ENCODE results near the gene AP4M1. TPM values are rescaled to one million over a fixed set of nuclear protein-coding genes. Genes with fewer than 3 reads are reported as not detected.

AP4M1 gene
- total and polyA plus RNA-seq, 10 of the 15 experiments (the other 5 are each of a cell fraction or from before 2014, with no cell fraction given), result 0.77 to 16.1 (median 13.0) TPM

DNA sequence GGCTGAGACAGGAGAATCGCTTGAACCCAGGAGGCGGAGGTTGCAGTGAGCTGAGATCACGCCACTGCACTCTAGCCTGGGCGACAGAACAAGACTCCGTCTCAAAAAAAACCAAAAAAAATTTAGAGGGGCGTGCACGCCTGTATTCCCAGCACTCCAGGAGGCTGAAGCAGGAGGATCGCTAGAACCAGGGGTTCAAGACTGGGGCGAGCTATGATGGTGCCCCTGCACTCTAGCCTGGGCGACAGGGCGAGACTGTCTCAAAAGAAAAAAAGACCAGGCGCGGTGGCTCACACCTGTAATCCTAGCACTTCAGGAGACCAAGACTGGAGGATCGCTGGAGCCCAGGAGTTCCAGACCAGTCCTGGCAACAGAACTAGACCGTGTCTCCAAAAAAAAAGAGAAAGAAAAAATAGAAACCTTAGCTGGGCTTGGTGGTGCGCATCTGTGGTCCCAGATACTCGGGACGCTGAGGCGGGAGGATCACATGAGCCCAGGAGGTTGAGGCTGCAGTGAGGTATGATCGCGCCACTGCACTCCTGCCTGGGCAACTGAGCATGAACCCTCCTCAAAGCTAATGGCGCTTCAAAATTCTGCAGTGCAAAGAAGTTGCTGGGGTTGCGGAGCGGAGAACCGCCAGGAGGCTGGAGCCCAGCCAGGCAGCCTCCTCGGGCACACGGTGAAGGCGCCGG lies 24.9 kb downstream of the AP4M1 start (continued):
- no peak for TF ChIP-seq RBBP5 (conservative IDR thresholded peaks at IDR 0.05)
- TF ChIP-seq MTA2 (IDR thresholded peaks at IDR 0.05; ENCODE audit: low read depth), result peak; percentile 26; the same call in 1 of the 2 replicates
- TF ChIP-seq, protein P1, sequence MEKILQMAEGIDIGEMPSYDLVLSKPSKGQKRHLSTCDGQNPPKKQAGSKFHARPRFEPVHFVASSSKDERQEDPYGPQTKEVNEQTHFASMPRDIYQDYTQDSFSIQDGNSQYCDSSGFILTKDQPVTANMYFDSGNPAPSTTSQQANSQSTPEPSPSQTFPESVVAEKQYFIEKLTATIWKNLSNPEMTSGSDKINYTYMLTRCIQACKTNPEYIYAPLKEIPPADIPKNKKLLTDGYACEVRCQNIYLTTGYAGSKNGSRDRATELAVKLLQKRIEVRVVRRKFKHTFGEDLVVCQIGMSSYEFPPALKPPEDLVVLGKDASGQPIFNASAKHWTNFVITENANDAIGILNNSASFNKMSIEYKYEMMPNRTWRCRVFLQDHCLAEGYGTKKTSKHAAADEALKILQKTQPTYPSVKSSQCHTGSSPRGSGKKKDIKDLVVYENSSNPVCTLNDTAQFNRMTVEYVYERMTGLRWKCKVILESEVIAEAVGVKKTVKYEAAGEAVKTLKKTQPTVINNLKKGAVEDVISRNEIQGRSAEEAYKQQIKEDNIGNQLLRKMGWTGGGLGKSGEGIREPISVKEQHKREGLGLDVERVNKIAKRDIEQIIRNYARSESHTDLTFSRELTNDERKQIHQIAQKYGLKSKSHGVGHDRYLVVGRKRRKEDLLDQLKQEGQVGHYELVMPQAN (conservative IDR thresholded peaks at IDR 0.05), result peak; percentile 80; the same call in 1 of the 2 replicates
- TF ChIP-seq HDGF (IDR thresholded peaks at IDR 0.05), result no peak
- TF ChIP-seq MEF2B (IDR thresholded peaks at IDR 0.05; ENCODE audit: partially characterized antibody, poor library complexity, severe bottlenecking), result peak; percentile 18
- TF ChIP-seq ZNF24 (IDR thresholded peaks at IDR 0.05), result no peak
- TF ChIP-seq, protein P2, sequence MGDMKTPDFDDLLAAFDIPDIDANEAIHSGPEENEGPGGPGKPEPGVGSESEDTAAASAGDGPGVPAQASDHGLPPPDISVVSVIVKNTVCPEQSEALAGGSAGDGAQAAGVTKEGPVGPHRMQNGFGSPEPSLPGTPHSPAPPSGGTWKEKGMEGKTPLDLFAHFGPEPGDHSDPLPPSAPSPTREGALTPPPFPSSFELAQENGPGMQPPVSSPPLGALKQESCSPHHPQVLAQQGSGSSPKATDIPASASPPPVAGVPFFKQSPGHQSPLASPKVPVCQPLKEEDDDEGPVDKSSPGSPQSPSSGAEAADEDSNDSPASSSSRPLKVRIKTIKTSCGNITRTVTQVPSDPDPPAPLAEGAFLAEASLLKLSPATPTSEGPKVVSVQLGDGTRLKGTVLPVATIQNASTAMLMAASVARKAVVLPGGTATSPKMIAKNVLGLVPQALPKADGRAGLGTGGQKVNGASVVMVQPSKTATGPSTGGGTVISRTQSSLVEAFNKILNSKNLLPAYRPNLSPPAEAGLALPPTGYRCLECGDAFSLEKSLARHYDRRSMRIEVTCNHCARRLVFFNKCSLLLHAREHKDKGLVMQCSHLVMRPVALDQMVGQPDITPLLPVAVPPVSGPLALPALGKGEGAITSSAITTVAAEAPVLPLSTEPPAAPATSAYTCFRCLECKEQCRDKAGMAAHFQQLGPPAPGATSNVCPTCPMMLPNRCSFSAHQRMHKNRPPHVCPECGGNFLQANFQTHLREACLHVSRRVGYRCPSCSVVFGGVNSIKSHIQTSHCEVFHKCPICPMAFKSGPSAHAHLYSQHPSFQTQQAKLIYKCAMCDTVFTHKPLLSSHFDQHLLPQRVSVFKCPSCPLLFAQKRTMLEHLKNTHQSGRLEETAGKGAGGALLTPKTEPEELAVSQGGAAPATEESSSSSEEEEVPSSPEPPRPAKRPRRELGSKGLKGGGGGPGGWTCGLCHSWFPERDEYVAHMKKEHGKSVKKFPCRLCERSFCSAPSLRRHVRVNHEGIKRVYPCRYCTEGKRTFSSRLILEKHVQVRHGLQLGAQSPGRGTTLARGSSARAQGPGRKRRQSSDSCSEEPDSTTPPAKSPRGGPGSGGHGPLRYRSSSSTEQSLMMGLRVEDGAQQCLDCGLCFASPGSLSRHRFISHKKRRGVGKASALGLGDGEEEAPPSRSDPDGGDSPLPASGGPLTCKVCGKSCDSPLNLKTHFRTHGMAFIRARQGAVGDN (IDR thresholded peaks at IDR 0.05), result peak; percentile 59; the same call in 1 of the 2 replicates
- TF ChIP-seq CREM (IDR thresholded peaks at IDR 0.05; ENCODE audit: low read depth), result no peak
- TF ChIP-seq PAX8 (IDR thresholded peaks at IDR 0.05), result peak; percentile 86; the same call in 1 of the 2 replicates
- 0 out of 2 replicates have a peak, but pooled peaks have one; percentile 2 for TF ChIP-seq GATAD2B (conservative IDR thresholded peaks at IDR 0.05; ENCODE audit: low read depth)
- TF ChIP-seq KLF5 (IDR thresholded peaks at IDR 0.05; ENCODE audit: partially characterized antibody), result no peak
- TF ChIP-seq, protein P3, sequence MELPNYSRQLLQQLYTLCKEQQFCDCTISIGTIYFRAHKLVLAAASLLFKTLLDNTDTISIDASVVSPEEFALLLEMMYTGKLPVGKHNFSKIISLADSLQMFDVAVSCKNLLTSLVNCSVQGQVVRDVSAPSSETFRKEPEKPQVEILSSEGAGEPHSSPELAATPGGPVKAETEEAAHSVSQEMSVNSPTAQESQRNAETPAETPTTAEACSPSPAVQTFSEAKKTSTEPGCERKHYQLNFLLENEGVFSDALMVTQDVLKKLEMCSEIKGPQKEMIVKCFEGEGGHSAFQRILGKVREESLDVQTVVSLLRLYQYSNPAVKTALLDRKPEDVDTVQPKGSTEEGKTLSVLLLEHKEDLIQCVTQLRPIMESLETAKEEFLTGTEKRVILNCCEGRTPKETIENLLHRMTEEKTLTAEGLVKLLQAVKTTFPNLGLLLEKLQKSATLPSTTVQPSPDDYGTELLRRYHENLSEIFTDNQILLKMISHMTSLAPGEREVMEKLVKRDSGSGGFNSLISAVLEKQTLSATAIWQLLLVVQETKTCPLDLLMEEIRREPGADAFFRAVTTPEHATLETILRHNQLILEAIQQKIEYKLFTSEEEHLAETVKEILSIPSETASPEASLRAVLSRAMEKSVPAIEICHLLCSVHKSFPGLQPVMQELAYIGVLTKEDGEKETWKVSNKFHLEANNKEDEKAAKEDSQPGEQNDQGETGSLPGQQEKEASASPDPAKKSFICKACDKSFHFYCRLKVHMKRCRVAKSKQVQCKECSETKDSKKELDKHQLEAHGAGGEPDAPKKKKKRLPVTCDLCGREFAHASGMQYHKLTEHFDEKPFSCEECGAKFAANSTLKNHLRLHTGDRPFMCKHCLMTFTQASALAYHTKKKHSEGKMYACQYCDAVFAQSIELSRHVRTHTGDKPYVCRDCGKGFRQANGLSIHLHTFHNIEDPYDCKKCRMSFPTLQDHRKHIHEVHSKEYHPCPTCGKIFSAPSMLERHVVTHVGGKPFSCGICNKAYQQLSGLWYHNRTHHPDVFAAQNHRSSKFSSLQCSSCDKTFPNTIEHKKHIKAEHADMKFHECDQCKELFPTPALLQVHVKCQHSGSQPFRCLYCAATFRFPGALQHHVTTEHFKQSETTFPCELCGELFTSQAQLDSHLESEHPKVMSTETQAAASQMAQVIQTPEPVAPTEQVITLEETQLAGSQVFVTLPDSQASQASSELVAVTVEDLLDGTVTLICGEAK (IDR thresholded peaks at IDR 0.05; ENCODE audit: borderline replicate concordance), result no peak
- TF ChIP-seq SMC3 (IDR thresholded peaks at IDR 0.05; ENCODE audit: borderline replicate concordance, low read length), result 0 out of 2 replicates have a peak, but pooled peaks have one; percentile 10
- no peak for TF ChIP-seq NFYA (IDR thresholded peaks at IDR 0.05; ENCODE audit: borderline replicate concordance, low read depth, low read length)
- TF ChIP-seq NFIC (IDR thresholded peaks at IDR 0.05; ENCODE audit: low read depth, low read length), result no peak
- no peak for TF ChIP-seq HDAC6 (IDR thresholded peaks at IDR 0.05; ENCODE audit: unreplicated experiment)
- TF ChIP-seq HDAC2 (IDR thresholded peaks at IDR 0.05), result no peak
- no peak for TF ChIP-seq ESRRA (IDR thresholded peaks at IDR 0.05; ENCODE audit: low read length)
- no peak for TF ChIP-seq BMI1 (IDR thresholded peaks at IDR 0.05; ENCODE audit: borderline replicate concordance)
- 0 out of 2 replicates have a peak, but pooled peaks have one; percentile 11 for TF ChIP-seq IRF4 (IDR thresholded peaks at IDR 0.05; ENCODE audit: low read depth, low read length)
- peak; percentile 16 for TF ChIP-seq DPF2 (IDR thresholded peaks at IDR 0.05)
- 0 out of 2 replicates have a peak, but pooled peaks have one; percentile 26 for TF ChIP-seq PAX5 (IDR thresholded peaks at IDR 0.05; ENCODE audit: borderline replicate concordance, low read depth, low read length)
